Stimulated activated CD8-positive, alpha-beta memory T cell treated with anti-CD3 and anti-CD28 coated beads, Interleukin-2, amount 100 ng/mL, for 1 hour (primary cell): Measurements from ENCODE around the gene ABCD1.
"Not testable (repeated sequence)": the region's sequence is repeated elsewhere in the genome, so short reads cannot be mapped to it uniquely, and the experiment has no call there.

ENCODE experiments used
- DNase-seq, 2 donors: peaks; one replicate each; pipeline ENCODE4 v3.0.0-alpha.2; 2020; ENCODE audit warnings: low read depth in 2 of 2

ABCD1 gene

DNA sequence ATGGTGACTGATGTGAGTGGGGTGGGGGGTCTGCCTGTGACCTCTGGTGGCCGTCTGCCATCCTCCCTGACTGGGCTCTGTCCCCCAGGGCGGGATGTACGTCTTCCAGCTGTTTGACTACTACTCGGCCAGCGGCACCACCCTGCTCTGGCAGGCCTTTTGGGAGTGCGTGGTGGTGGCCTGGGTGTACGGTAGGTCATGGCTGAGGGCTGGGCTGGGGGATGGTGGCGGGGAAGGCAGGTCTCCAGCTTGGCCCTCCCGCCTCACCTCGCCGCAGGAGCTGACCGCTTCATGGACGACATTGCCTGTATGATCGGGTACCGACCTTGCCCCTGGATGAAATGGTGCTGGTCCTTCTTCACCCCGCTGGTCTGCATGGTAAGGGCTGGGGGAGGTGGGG lies 30.4 kb upstream of the ABCD1 start:
- not testable (repeated sequence) for DNase-seq

DNA sequence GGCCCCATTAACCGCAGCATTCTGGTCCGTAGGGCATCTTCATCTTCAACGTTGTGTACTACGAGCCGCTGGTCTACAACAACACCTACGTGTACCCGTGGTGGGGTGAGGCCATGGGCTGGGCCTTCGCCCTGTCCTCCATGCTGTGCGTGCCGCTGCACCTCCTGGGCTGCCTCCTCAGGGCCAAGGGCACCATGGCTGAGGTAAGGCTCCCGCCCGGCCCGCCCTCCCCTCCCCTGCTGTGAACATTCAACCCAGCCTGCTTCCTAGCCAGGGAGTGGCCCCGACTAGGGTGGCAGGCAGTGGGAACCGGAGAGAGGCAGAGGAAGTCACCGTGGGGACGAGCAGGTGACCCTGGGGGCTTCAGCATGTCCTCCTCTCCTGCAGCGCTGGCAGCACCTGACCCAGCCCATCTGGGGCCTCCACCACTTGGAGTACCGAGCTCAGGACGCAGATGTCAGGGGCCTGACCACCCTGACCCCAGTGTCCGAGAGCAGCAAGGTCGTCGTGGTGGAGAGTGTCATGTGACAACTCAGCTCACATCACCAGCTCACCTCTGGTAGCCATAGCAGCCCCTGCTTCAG lies 29.9 kb upstream of the ABCD1 start:
- no peak for DNase-seq

GRCh38 chrX:153696100-153696499 lies 28.6 kb upstream of the ABCD1 start:
- DNase-seq: no peak

DNA sequence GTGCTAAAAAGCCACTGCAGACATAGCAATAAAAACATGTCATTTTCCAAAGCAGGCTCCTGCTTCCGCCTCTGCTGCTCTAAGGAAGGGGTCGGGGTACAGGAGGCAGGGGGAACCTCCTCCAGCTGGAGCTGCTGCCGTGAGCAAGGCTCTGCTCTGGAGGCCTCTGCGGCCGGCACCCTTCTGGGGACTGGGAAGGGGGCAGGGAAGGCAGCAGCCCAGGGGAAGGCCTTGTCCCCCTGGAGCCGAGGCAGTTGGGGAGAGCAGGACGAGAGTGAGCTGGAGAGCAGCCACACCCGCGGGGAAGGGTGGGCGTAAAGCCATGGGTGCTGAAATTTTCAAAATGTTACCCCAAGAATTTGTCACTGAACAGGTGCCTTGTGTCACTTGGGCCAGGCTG lies 28.1 kb upstream of the ABCD1 start:
- DNase-seq: not testable (repeated sequence)

- DNase-seq: not testable (repeated sequence)
These were observed 27.5 kb upstream of the ABCD1 start for GRCh38 chrX:153696986-153697722.

GRCh38 chrX:153697924-153698865 lies 26.5 kb upstream of the ABCD1 start:
- DNase-seq: no peak

DNA sequence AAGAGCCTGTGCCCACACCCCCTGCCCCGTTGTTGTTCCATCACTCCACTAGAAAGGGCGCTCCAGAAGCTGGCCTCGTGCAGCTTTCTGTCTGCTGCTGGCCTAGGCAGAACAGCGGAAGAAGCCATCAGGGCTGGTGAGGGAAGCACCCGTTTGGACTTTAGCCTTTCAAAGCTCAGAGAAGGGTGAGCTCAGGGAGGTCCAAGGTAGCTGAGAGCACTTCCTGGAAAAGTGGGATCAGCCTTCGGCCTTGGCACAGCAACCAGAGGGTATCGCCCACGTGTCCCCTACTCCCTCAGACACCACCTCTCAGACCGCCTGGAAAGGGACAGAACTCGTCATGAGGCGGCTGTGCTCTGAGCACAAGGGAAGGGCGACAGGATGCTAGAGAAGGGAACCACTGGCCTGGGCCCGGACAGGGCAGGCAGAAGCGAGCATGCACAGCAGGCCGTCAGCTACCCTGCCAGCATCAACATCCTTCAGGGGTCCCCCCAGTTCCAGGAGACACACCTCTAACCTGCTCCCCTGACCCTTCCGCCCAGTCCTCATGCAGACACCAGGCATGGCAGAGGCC lies 25.4 kb upstream of the ABCD1 start:
- DNase-seq: not testable (repeated sequence)

DNA sequence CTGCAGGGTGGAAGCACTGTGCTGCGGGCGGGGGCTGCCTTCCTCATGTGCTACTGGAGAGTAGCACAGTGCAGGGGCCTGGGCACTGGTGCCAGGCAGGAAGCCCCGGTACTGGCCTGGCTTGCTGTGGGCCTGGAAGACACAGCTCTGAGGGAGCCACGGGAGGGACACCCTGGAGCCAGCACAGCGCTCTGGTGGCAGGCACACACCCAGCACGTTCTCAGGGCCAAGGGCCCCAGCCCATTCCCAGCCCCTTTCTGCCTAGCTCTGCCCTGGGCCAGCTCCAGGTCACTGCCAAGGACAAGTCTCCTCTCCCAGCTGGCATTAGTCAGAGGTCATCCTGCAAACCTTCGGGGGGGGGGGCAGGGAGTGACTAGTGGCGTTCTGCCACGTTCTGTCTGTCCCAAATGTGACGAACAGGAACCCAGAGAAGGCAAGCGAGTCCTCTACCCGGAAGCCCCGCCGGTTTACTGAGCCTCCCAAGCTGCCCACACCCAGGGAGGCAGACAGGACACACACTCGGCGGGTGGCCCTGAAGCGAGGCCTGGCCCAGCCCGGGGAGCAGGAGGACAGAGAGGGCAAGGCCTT lies 24.8 kb upstream of the ABCD1 start:
- DNase-seq: not testable (repeated sequence)

DNA sequence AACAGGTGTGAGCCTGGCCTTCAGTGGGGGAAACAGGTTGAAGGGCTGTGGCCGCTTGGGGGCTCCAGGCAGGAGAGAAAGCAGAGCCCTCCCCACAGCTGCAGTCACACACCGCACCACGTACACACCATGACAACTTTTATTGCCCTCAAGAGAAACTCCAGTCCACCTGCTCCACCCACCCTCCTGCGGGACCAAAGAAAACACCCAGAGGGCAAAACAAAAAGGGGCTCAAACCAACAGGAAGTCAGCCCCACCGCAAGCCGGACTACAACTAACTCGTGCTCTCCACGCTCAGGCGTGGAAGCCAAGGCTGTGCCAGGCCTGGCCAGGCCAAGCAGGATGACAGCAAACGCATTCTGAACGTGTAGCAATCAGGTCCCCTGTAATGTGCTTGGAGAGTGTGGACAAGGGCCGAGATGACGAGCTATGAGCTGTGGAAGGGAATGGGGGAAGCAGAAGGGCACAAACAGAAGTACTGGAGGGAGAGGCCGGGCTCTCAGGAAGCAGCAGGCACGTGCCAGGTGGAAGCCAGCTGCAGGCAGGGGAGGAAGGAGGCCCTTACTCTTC lies 24.2 kb upstream of the ABCD1 start:
- DNase-seq: no peak

GRCh38 chrX:153700967-153701366 lies 23.7 kb upstream of the ABCD1 start:
- no peak for DNase-seq

- no peak for DNase-seq
These were observed 22.9 kb upstream of the ABCD1 start for GRCh38 chrX:153701706-153702105.

- no peak for DNase-seq
These were observed 22.2 kb upstream of the ABCD1 start for GRCh38 chrX:153702336-153703035.

DNA sequence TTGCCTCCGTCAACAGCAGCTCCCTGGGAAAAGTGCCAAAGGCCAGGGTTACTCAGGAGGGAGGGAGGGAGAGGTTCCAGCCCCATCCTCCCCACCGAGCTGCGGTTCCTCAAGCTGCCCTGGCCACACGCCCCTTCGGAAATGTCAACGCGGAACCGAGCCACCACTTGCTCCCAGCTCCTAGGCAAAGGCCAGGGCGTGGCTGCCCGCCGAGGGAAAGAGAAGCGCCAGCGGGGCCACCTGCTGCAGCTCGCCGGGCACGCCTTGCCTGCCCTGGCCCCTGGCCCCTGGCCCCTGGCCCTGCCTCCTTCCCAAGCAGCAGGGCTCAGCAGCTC lies 21.7 kb upstream of the ABCD1 start:
- DNase-seq: no peak

GRCh38 chrX:153704021-153704526 lies 20.6 kb upstream of the ABCD1 start:
- DNase-seq: no peak

- not testable (repeated sequence) for DNase-seq
These were observed 19.8 kb upstream of the ABCD1 start for GRCh38 chrX:153704631-153705402.

DNA sequence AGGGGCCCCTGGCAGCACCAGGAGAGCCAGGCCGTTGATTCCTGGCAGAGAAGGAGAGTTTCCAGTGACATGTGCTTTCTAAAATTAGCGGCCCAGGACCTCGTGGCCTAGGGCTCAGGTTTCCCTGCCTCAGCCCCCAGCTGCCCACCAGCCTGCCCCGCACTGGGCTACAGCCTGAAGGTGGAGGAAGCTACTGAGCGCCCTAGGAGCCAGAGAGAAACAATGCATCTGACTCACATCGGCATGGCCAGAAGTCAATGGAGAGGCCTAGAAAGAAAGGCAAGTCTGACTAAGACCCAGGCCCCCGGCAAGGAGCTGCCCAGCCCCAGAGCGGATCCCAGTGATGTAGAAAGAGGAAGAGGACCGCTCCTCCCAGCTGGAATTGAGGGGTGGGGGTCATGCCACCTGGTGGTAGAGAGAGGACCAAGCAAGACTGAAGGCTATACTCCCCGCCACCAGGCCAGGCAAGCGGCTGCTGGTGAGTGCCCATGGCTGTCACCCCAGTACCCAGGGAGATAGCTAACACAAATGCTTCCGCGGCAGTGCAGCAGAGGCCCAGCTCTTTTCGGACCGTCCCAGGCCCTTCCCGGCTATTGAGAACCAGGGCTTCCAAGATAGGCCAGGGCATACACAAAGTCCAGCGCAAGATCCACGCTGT lies 19.1 kb upstream of the ABCD1 start:
- DNase-seq: not testable (repeated sequence)

GRCh38 chrX:153706799-153707198 lies 17.9 kb upstream of the ABCD1 start:
- DNase-seq: no peak

GRCh38 chrX:153707406-153707805 lies 17.2 kb upstream of the ABCD1 start:
- DNase-seq: no peak

DNA sequence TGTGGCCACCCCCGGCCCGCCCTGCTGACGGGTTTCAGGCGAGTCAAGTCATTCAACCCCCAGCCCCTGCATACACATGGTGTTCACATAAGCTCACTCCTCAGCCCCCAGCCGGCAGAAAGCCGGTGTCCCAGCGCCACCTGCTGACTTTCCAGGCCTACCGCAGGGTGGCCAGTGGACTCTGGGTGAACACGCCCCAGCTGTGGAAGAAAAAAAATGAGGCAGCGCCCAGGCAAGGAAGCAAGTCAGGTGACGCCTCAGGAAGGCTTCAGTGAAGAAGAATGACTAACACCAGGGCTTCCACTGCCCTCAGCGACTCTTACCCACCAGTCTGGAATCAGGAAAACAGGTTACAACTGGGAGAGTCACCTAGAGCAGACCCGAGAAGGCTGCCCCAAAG lies 16.2 kb upstream of the ABCD1 start:
- DNase-seq: no peak
